Brain microvascular endothelial cell (primary cell): ENCODE results near the gene CENPP.
"Not testable (repeated sequence)": the region's sequence is repeated elsewhere in the genome, so short reads cannot be mapped to it uniquely, and the experiment has no call there.

Source experiments
- DNase-seq: peaks from one replicate; pipeline ENCODE4 v3.0.0-alpha.2; 2020
- H3K27ac ChIP-seq: fragments of 250-450 bp; sonication (Bioruptor Pico); 2 replicates; pipeline ENCODE4 v1.5.1; 2020; ENCODE audit warnings: mild to moderate bottlenecking, moderate library complexity
- H3K27me3 ChIP-seq: fragments of 250-450 bp; sonication (Bioruptor Pico); replicated peaks from 2 replicates; pipeline ENCODE4 v1.5.1; 2020; ENCODE audit warnings: mild to moderate bottlenecking
- H3K36me3 ChIP-seq: fragments of 250-450 bp; sonication (Bioruptor Pico); replicated peaks from 2 replicates; pipeline ENCODE4 v1.5.1; 2020; ENCODE audit warnings: mild to moderate bottlenecking
- H3K4me3 ChIP-seq: 2 replicates; pipeline ENCODE4 v1.5.1; 2011; ENCODE audit warnings: low read depth, mild to moderate bottlenecking, control low read depth, low read length, moderate library complexity
- in situ Hi-C: cut with HindIII; loops from 2 replicates; pipeline ENCODE4 v1.10.0; 2017; ENCODE audit warnings: low sequenced_read_pairs, low pct_ligation_motif_present
- TF ChIP-seq, protein P1 (sequence below): IDR thresholded peaks from 2 replicates; pipeline ENCODE4 v1.5.1; 2011; ENCODE audit warnings: low read depth, mild to moderate bottlenecking, moderate library complexity, low read length, control low read depth, inconsistent platforms; ENCODE audit errors: missing control alignments

The CENPP gene

DNA sequence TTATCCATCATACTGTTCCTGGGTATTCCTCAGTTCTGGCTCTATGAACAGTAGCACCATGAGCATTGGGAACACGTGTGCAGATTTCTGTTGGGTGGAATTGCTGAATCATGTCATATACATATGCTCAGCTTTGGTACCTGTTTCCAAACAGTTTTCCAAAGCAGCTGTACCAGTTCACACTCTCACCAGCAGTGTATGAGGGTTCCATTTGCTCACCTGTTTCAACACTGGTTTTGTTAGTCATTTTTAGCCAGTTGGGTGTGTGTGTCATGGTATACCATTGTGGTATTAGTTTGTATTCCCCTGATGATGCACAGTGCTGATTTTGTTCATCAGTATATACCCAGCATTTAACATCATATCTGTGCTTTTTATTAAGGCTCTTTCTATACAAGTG is 266.8 kb downstream of the CENPP start:
- Histone ChIP-seq H3K36me3 (no peaks in the 10 kb centered on the region), H3K27ac (no peak overlapping the region), H3K27me3 (no peaks in the 10 kb centered on the region), H3K4me3 (no peak overlapping the region)
- no peak for DNase-seq
- in situ Hi-C loops = no loop called here
- TF ChIP-seq, protein P1, sequence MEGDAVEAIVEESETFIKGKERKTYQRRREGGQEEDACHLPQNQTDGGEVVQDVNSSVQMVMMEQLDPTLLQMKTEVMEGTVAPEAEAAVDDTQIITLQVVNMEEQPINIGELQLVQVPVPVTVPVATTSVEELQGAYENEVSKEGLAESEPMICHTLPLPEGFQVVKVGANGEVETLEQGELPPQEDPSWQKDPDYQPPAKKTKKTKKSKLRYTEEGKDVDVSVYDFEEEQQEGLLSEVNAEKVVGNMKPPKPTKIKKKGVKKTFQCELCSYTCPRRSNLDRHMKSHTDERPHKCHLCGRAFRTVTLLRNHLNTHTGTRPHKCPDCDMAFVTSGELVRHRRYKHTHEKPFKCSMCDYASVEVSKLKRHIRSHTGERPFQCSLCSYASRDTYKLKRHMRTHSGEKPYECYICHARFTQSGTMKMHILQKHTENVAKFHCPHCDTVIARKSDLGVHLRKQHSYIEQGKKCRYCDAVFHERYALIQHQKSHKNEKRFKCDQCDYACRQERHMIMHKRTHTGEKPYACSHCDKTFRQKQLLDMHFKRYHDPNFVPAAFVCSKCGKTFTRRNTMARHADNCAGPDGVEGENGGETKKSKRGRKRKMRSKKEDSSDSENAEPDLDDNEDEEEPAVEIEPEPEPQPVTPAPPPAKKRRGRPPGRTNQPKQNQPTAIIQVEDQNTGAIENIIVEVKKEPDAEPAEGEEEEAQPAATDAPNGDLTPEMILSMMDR = no peak

DNA sequence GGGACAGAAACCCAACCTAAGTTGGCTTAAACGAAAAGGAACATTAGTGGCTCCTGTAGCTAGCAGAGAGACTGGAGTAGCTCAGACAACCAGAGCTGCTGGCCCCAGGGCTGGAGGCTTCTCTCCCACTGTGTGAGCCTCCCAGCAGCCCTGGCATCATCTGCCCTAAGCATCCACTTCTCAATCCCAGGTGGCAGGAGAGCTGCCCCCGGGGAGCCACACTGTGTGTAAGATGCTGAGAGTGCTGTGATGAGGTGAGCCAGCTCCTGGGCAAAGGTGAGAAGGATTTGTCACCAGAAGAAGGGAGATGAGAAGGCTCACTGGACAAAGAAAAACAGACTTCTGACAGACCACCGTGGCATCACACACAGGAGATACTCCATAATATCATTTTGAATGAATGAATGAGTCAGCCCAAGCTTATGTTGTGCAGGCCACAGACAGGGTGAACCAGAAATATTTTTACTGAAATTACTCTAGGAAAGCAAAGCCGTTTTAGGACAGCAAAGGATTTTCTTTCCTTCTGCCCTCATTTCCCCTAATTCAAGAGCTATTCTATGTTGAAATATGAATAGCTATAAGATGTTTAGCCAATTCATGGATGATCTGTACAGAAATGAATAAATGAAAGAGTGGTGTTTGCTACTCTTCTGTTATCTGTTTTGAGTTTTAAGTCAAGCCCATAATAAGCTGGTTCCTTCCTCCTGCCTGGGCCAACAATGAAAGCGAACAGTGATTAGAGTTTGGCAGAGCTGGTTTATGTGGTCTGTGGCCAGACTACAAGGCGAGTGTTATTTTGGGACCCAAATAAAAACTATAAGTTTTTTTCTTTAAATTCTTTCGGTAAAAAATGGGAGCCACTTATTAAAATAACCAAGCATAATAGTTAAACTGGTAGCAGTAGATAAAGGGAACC is 267.5 kb downstream of the CENPP start:
- TF ChIP-seq, protein P1 = no peak

DNA sequence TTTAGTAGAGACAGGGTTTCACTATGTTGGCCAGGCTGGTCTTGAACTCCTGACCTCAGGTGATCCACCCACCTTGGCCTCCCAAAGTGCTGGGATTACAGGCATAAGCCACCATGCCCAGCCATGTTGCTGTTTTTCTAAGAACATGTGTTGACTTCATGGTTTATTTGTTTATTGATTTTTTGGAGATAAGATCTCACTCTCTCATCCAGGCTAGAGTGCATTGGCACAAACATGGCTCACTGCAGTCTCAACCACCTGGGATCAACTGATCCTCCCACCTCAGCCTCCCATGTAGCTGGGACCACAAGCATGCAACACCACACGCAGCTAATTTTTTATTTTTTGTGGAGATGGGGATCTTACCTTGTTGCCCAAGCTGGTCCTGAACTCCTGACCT is 269.3 kb downstream of the CENPP start:
- H3K27ac ChIP-seq, in situ Hi-C loops, H3K27me3 ChIP-seq, DNase-seq, H3K4me3 ChIP-seq, H3K36me3 ChIP-seq: not testable (repeated sequence)

More for the DNA sequence above, 267.5 kb downstream of the CENPP start:
- in situ Hi-C loops = no loop called here
- H3K4me3 ChIP-seq = no peak overlapping the region
- H3K27me3 ChIP-seq = no peaks in the 10 kb centered on the region
- no peaks in the 10 kb centered on the region for H3K36me3 ChIP-seq
- no peak overlapping the region for H3K27ac ChIP-seq
- no peak for DNase-seq

DNA sequence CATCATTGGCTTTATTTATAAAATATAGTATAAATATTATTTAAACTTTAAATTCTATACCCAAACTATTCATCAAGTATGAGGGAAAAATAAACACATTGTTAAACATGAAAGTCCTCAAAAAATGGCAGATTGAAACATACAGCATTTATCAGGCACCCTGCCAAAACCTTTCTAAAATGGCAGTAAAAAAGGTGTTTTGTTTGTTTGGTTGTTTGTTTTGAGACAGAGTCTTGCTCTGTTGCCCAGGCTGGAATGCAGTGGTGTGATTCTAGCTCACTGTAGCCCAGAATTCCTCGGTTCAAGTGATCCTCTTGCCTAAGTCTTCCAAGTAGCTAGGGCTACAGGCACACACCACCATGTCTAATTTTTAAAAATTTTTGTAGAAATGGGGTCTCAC is 270.2 kb downstream of the CENPP start:
- DNase-seq = no peak
- no peaks in the 10 kb centered on the region for H3K27me3 ChIP-seq
- H3K4me3 ChIP-seq = no peak overlapping the region
- no peaks in the 10 kb centered on the region for H3K36me3 ChIP-seq
- in situ Hi-C loops = no loop called here
- H3K27ac ChIP-seq = no peak overlapping the region
- TF ChIP-seq, protein P1 = no peak

DNA sequence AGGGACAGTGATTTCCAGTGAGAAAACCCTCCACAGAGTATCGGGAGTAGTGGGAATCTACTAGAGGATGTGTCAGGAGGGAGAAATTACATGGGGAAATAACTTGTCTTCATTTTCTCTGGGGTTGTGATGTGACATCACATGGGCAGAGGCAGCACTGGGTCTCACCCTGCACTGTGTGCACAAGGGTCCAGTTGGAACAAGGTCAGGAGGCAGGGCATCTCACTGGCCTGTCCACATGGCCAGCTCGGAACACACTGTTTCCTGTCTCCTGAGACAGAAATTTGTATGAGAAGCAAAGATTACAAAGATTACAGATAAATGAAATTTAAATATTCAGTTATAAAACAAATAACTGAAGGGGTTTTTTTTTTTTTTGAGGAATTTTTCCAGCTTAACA is 272.6 kb downstream of the CENPP start:
- DNase-seq = no peak
- H3K4me3 ChIP-seq = no peak overlapping the region
- TF ChIP-seq, protein P1 = no peak
- in situ Hi-C loops = no loop called here
- no peaks in the 10 kb centered on the region for H3K36me3 ChIP-seq
- no peak overlapping the region for H3K27ac ChIP-seq
- H3K27me3 ChIP-seq = no peaks in the 10 kb centered on the region

DNA sequence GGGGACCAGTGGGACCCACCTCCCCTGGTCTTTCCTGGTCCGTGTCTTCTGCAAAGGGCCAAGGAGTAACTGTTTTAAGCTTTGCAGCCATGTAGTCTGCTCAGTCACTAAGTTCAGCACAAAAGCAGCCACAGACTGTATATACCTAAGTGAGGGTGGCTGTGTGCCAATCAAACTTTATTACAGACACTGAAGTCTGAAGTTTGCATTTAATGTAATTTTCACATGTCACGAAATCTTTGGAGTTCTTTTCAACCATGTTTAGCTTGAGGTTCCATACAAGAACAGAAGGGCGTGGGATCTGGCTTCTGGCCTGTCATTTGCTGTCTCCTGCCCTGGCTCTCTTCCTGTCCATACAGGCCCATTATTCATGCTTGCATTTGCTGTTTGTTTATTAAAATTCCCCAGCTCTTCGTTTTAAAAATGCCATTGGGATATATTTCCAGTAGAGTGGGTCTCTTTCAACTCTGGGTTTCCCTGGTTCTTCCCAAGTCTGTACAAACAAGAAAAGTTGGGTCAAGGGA is 274.2 kb downstream of the CENPP start:
- in situ Hi-C loops = no loop called here
- Histone ChIP-seq H3K27me3 (no peaks in the 10 kb centered on the region), H3K4me3 (no peak overlapping the region), H3K27ac (no peak overlapping the region), H3K36me3 (no peaks in the 10 kb centered on the region)
- TF ChIP-seq, protein P1 = no peak
- DNase-seq = no peak
